Tibial artery (tissue), 4 donors: ENCODE data around the gene DUSP11.
"Not testable (repeated sequence)": the region's sequence is repeated elsewhere in the genome, so short reads cannot be mapped to it uniquely, and the experiment has no call there.

ENCODE experiments used
- DNase-seq, 2 donors: peaks; one replicate each; pipeline ENCODE4 v3.0.0-alpha.2; 2019
- H3K27ac ChIP-seq, 2 donors: fragments of 200-600 bp; sonication (generic) in 1 of 2; 1 replicate in 1 of 2; 2 replicates in 1 of 2; pipeline ENCODE4 v1.5.1; 2018 to 2019; ENCODE audit warnings: mild to moderate bottlenecking in 1 of 2
- H3K27me3 ChIP-seq, 2 donors: fragments of 200-600 bp; sonication (generic) in 1 of 2; one replicate each; pipeline versions ENCODE4 v1.5.1 to v1.6.0; 2016 to 2019
- H3K36me3 ChIP-seq, 3 donors: fragments of 200-600 bp; sonication (generic) in 2 of 3; one replicate each; pipeline ENCODE4 v1.5.1; 2016 to 2019; ENCODE audit warnings: mild to moderate bottlenecking in 2 of 3
- H3K4me1 ChIP-seq, 4 donors: fragments of 200-600 bp; sonication (generic) in 2 of 4; 1 replicate in 3 of 4; 2 replicates in 1 of 4; pipeline ENCODE4 v1.5.1; 2016 to 2019
- H3K4me3 ChIP-seq, 2 donors: fragments of 200-600 bp; sonication (generic) in 1 of 2; 1 replicate in 1 of 2; 2 replicates in 1 of 2; pipeline ENCODE4 v1.5.1; 2018 to 2019; ENCODE audit warnings: mild to moderate bottlenecking in 2 of 2
- H3K9me3 ChIP-seq, 3 donors: fragments of 200-600 bp; sonication (generic) in 1 of 3; one replicate each; pipeline ENCODE4 v1.5.1; 2016 to 2019
- intact Hi-C: fragments of 100-400 bp; cut with DNase I; formaldehyde crosslinking; loops from one replicate; pipeline ENCODE4 v1.15.0; 2023; ENCODE audit warnings: low total_unique reads
- TF ChIP-seq, protein P1 (sequence below), 2 experiments: fragments of 200-600 bp in 1 of 2; fragments of 450-650 bp in 1 of 2; IDR thresholded peaks; one replicate each; pipeline ENCODE4 v1.5.1; 2017 to 2019; ENCODE audit warnings: antibody characterized with exemption in 2 of 2, mild to moderate bottlenecking in 1 of 2, moderate library complexity in 1 of 2

DUSP11 gene

DNA sequence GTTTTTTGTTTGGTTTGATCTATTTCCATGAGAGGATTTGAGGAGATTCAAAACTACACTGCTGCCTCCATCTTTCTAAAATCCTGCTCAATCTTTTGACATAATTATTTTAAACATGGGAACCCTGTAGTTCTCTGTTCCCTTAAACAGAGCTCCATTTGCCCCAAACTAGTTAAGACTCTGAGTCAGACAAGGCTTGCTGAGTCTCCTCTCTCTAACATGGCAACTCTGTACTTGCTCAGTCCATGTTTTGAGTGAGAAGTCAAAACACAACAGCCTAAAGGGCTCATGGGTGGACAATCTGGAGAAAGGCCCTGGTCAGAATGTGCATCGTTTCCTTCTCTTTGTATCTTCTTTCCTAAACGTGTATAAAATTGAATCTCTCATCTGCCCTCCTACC is 41.8 kb upstream of the DUSP11 start:
- Histone ChIP-seq H3K9me3 (no peaks in the 10 kb centered on the region), H3K27ac (no peak overlapping the region), H3K4me3 (no peak overlapping the region), H3K27me3 (peaks cover 0 to 9% of the 10 kb centered on the region in 2 donors), H3K4me1 (peaks cover 0 to 5% (median 2%) of the 10 kb centered on the region in 4 donors), H3K36me3 (no peaks in the 10 kb centered on the region)
- TF ChIP-seq, protein P1, sequence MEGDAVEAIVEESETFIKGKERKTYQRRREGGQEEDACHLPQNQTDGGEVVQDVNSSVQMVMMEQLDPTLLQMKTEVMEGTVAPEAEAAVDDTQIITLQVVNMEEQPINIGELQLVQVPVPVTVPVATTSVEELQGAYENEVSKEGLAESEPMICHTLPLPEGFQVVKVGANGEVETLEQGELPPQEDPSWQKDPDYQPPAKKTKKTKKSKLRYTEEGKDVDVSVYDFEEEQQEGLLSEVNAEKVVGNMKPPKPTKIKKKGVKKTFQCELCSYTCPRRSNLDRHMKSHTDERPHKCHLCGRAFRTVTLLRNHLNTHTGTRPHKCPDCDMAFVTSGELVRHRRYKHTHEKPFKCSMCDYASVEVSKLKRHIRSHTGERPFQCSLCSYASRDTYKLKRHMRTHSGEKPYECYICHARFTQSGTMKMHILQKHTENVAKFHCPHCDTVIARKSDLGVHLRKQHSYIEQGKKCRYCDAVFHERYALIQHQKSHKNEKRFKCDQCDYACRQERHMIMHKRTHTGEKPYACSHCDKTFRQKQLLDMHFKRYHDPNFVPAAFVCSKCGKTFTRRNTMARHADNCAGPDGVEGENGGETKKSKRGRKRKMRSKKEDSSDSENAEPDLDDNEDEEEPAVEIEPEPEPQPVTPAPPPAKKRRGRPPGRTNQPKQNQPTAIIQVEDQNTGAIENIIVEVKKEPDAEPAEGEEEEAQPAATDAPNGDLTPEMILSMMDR (IDR thresholded peaks at IDR 0.05) = no peak
- intact Hi-C loops = loop anchor here (10.0 kb wide), 3 partner anchors 103 to 513 kb away; partner anchors contain the start of gene DGUOK
- DNase-seq = no peak

DNA sequence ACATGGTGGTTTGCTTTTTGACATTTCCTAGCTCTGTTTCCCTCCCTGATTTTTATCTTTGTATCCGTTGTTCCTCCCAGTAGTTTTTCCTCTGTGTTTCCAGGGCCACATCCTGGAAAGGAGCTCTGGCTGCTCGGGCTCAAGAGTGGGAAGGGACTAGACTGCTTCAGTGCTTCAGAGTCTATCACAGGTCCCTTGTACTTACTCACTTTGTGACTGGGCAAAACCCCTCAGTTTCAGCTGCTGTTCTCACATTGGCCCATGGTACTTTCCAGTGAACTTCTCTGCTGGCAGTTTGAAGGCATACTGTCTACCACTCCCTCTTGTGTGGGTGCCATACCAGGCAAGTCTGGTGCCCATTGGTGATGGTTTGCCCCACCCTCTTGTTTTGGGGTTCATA is 41.3 kb upstream of the DUSP11 start:
- H3K36me3 ChIP-seq = no peaks in the 10 kb centered on the region
- peaks cover 0 to 5% (median 2%) of the 10 kb centered on the region in 4 donors for H3K4me1 ChIP-seq
- H3K4me3 ChIP-seq = no peak overlapping the region
- H3K27me3 ChIP-seq = peaks cover 0 to 14% of the 10 kb centered on the region in 2 donors
- no peak overlapping the region for H3K27ac ChIP-seq
- no peak for DNase-seq
- intact Hi-C loops = loop anchor here (10.0 kb wide), 3 partner anchors 104 to 514 kb away; partner anchors contain the start of gene DGUOK
- TF ChIP-seq, protein P1 (IDR thresholded peaks at IDR 0.05) = no peak
- no peaks in the 10 kb centered on the region for H3K9me3 ChIP-seq

DNA sequence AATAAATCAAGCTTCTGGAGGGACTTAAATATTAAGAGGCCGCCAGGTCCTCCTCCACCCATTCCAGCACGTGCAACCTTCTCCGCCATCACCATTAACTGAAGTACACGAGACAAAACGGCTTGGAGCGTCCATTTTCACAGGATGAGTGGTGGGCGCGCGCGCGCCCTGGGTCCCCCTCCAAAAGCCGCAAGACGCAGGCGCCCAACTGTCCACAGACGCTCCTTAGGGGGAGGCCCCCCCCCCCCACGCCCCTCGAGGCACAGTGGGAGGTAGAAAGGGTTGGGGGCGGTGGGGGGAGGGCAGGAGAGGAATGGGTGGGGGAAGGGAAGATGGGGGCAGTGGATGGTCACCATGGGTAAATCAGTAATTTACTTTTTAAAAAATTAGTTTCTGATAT is 38.4 kb upstream of the DUSP11 start:
- intact Hi-C loops = no loop called here
- Histone ChIP-seq H3K36me3 (no peaks in the 10 kb centered on the region), H3K27ac (no peak overlapping the region), H3K27me3 (peaks cover 0 to 17% of the 10 kb centered on the region in 2 donors), H3K4me1 (no peaks in the 10 kb centered on the region), H3K4me3 (no peak overlapping the region), H3K9me3 (no peaks in the 10 kb centered on the region)
- TF ChIP-seq, protein P1 (IDR thresholded peaks at IDR 0.05) = no peak
- no peak for DNase-seq

DNA sequence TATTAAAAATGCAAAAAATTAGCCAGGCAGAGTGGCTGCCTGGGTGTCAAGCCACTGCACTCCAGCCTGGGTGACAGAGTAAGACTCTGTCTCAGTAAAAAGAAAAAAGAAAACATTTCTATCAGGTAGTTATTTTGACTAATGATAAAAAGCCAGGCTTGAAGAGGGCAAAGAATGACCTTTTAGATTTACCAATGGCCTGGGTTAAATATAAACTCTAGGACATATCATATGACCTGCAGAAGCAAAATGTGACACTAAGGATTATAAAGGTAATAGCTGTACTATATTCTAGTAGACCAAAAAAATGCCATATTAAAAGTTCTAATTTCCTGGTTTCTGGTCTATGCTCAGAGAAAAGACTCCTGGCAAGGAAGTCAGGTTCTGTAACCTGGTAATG is 32.7 kb upstream of the DUSP11 start:
- Histone ChIP-seq H3K4me3 (no peak overlapping the region), H3K27me3 (peaks cover 0 to 11% of the 10 kb centered on the region in 2 donors), H3K36me3 (no peaks in the 10 kb centered on the region), H3K4me1 (no peaks in the 10 kb centered on the region), H3K9me3 (no peaks in the 10 kb centered on the region), H3K27ac (no peak overlapping the region)
- no peak for DNase-seq
- TF ChIP-seq, protein P1 (IDR thresholded peaks at IDR 0.05) = no peak
- intact Hi-C loops = no loop called here

DNA sequence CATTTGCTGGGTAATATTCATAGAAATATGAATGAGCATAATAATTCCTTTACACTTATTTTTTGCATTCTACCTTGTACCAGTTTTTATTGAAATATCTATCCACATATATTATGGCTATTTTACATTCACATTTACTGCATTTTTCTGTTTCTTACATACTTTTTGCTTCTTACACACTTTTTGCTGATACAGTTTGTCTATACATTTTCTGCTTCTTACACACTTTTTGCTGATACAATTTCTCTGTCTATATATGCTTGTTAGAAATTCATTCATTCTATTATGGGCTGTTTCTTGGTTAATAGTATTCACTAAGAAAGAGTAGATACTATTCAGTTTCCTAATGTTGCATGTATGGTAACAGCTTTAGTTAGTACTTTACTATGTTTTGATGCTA is 32.0 kb upstream of the DUSP11 start:
- no peaks in the 10 kb centered on the region for H3K36me3 ChIP-seq
- intact Hi-C loops = no loop called here
- H3K27me3 ChIP-seq = peaks cover 0 to 9% of the 10 kb centered on the region in 2 donors
- H3K27ac ChIP-seq = no peak overlapping the region
- no peak for DNase-seq
- no peak overlapping the region for H3K4me3 ChIP-seq
- H3K4me1 ChIP-seq = no peaks in the 10 kb centered on the region
- TF ChIP-seq, protein P1 (IDR thresholded peaks at IDR 0.05) = no peak
- H3K9me3 ChIP-seq = no peaks in the 10 kb centered on the region

DNA sequence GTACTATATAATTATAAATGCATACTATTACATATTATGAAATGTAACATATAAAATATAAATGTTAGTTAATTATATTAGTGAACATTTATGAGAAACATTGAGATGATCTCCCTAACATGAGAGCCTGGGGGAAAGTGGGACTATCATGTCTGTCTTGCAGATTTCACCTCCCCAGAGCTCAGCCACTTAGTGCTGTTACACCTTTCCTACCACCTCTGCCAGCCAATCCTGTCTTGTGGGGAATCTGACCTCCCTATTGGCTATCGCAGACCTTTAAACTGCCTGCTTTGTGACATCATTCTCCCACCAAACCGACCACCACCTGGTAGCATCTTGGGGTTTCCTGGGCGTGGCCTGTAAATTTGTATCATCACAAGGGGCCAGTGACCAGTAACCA is 4.0 kb upstream of the DUSP11 start, which contains the start of gene C2orf78:
TSS of gene C2orf78 (plus strand) at position 301 of the 400 bp plus-strand sequence. CDS start 127 bp downstream, outside the sequence.
- H3K9me3 ChIP-seq, H3K4me3 ChIP-seq, H3K4me1 ChIP-seq, H3K36me3 ChIP-seq, DNase-seq, H3K27me3 ChIP-seq, H3K27ac ChIP-seq, intact Hi-C loops: not testable (repeated sequence)

DNA sequence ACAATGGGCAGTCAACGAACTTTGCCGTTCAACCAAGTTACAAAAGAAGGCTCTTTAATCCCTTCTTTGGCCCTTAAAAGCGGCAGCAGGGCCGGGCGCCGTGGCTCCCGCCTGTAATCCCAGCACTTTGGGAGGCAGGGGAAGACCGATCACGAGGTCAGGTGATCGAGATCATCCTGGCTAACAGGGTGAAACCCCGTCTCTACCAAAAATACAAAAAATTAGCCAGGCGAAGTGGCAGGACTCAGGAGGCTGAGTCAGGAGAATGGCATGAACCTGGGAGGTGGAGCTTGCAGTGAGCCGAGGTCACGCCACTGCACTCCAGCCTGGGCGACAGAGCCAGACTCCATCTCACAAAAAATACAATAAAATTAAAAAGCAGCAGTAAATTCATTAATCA is 3.5 kb upstream of the DUSP11 start:
- H3K36me3 ChIP-seq, H3K9me3 ChIP-seq, H3K4me1 ChIP-seq, intact Hi-C loops, H3K27ac ChIP-seq, H3K4me3 ChIP-seq, DNase-seq, H3K27me3 ChIP-seq: not testable (repeated sequence)
